Measurements from ENCODE around the gene ADAMTS5. TPM values are rescaled to one million over a fixed set of nuclear protein-coding genes. Genes with fewer than 3 reads are reported as not detected.

ADAMTS5 gene
- total RNA-seq, 2 experiments from 2014 or later: not detected

GRCh38 chr21:26949830-26950229 lies 17.1 kb downstream of the ADAMTS5 start:
- ChIA-PET CTCF (no interaction called here), POLR2A (no interaction called here)

DNA sequence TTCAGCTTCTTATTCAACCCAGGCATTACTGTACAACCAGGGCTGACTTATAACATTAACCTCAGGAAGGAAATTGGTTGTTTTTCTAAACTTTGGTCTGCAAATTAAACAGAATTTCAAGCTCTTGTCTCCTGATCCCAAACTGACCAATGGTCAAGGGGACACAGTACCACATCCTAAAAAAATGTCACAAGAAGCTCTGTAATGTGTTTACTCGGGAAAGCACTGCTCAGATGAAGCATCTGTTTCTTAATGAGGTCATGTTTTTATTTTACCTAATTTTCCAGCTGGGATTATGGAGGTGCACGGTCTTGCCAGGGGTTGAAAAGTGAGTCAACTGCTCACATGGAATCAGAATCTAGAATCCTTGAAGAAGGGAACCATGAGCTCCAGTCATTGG lies 18.7 kb downstream of the ADAMTS5 start:
- ChIA-PET POLR2A (no interaction called here), CTCF (no interaction called here)

- ChIA-PET CTCF (no interaction called here), POLR2A (no interaction called here)
Measured at GRCh38 chr21:26946744-26947446, 20.0 kb downstream of the ADAMTS5 start.

DNA sequence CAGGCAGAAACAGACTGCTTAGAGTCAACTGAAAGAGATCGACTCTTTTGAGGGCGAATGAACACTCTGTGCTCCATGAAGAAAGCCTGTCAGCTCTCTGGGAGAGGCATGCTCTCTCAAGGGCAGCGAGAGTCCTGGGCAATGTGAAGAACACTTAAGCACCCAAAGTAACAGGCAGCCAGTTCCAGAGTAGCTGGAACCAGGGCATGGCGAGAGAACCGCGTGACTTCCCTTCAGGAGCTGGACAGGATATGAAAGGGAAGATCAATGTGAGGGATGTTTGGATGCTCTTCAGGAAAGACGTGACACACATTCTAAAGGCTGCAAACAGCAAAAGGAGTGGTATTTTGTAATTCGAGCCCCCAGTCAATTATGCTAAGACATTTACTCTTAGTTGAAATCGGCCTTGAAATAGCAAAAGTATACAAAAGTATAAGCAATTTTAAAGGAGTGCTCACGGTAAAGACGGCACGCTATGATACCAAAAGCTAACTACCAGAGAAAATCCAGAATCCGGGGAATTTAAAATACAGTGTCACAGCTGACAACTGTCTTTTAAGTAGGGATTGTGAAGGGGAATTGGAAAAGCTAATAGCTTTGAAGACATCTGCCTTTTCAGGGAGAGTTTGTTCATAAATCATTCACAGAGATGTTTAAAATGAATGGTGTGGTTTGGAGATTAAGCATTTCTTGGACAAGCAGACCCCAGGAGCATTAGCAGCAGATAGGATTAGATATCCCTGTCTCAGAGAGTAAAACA lies 20.8 kb downstream of the ADAMTS5 start:
- ChIA-PET CTCF (no interaction called here), POLR2A (no interaction called here)

- CTCF ChIA-PET: no interaction called here
- POLR2A ChIA-PET: no interaction called here
Measured at GRCh38 chr21:26943921-26944320, 23.0 kb downstream of the ADAMTS5 start.

DNA sequence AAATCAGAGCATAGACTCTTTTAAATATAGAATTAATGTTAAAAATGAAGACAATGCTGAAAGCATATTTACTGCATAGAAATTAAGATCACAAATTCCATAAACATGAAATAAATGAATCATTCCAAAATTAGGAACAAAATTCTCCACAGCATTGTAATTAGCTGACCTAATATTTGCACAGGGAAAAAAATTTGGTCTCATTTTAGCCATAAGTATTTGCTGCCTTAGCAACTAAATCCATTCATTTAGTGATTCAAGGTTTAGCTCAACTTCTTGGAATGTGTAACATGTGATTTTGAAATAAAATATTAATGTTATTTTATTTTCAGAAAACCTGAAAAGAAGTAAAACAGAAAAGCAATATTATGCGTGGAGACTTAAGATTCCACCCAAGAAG lies 25.5 kb downstream of the ADAMTS5 start:
- ChIA-PET CTCF (no interaction called here), POLR2A (no interaction called here)

DNA sequence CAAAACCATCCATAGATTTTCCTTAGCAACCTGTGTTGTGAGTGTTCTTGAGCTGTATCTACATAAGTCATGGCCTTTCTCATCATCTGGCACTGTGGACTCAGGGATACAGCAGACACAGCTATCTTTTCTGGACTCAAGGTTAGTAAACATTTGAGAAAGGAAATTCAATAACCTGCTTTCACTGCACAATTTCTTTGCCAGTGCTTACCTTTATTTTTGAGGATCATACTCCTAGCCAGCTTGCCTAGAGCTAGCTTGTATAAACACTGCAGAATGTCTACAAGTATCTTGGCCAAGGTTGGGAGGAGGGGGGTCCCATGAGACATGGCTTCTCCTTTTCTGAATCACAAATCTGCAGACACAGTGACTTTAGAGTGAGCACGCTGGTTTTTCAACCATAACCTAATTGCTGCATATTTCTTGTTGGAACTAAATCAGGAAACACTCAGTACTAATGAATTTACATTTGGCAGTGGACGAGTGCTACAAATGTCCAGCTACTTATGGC lies 27.2 kb downstream of the ADAMTS5 start:
- ChIA-PET CTCF (no interaction called here), POLR2A (no interaction called here)

GRCh38 chr21:26936641-26937040 lies 30.2 kb downstream of the ADAMTS5 start:
- ChIA-PET POLR2A (no interaction called here), CTCF (no interaction called here)

GRCh38 chr21:26935977-26936376 lies 30.9 kb downstream of the ADAMTS5 start:
- POLR2A ChIA-PET: no interaction called here
- CTCF ChIA-PET: no interaction called here

GRCh38 chr21:26934383-26934782 lies 32.5 kb downstream of the ADAMTS5 start:
- POLR2A ChIA-PET: no interaction called here
- CTCF ChIA-PET: no interaction called here

DNA sequence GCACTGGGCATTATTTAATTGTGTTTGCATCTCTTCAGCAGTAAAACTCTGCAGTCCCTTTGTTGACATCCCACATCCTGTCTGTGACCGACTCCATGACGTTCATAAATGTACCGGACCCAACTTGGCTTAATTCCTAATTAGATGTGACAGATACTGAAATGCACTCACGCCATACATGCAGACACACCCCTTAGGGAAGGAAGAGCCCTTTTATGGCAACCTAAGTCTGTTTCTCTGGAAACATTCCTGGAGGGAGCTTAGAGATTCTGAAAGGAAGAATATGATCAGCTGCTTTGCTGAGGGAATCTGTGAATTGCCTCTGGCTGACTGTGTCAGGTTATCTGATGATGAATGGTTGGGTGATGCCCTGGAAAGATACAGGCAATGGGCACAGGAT lies 33.4 kb downstream of the ADAMTS5 start:
- ChIA-PET POLR2A (no interaction called here), CTCF (no interaction called here)

GRCh38 chr21:26925636-26926035 lies 41.3 kb downstream of the ADAMTS5 start:
- CTCF ChIA-PET: no interaction called here
- POLR2A ChIA-PET: no interaction called here

- POLR2A ChIA-PET: no interaction called here
- CTCF ChIA-PET: no interaction called here
Measured at GRCh38 chr21:26925122-26925521, 41.8 kb downstream of the ADAMTS5 start.

- CTCF ChIA-PET: no interaction called here
Measured at GRCh38 chr21:26923986-26924385, 42.9 kb downstream of the ADAMTS5 start.

GRCh38 chr21:26920055-26920454 lies 46.8 kb downstream of the ADAMTS5 start:
- CTCF ChIA-PET: no interaction called here
- POLR2A ChIA-PET: no interaction called here

More at GRCh38 chr21:26923986-26924385, 42.9 kb downstream of the ADAMTS5 start:
- POLR2A ChIA-PET: no interaction called here

- ChIA-PET POLR2A (no interaction called here), CTCF (no interaction called here)
Measured at GRCh38 chr21:26918323-26919079, 48.4 kb downstream of the ADAMTS5 start.

GRCh38 chr21:26916799-26917198 lies 50.1 kb downstream of the ADAMTS5 start:
- POLR2A ChIA-PET: no interaction called here
- CTCF ChIA-PET: no interaction called here

DNA sequence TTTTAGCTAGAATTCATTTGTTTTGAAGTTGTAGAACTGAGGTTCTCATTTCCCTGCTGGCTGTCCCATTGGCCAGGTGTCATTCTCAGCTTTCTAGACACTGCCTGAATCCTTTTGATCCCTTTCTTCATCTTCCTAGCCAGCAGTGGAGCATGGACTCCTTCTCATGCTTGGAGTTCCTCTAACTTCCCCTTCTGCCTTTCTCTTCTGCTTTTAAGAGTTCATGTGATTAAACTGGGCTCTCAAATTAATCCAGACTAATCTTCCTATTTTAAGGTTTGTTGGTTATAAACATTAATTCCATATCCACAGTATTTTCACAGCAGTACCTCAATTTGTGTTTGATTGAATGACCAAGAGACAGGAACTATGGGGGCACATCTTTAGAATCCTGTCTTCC lies 52.3 kb downstream of the ADAMTS5 start:
- CTCF ChIA-PET: no interaction called here
- POLR2A ChIA-PET: no interaction called here

DNA sequence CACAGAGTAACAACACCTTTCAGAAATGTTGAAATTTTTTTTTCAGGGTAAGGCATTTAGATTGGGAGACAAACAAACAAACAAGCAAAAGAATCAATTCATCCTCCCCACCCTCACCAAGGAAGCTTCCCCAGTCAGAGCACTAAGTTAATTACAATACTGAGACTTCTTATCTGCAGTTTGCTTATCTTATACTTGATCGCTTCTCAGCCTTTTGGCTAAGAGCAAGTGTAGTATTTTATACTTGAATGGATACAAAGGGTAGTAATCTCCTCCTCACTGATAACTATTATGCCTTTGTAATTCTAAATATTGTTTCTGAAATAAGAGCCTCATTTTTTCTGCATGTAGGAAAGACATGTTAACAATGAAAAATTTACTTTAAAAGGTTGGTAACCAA lies 54.4 kb downstream of the ADAMTS5 start:
- POLR2A ChIA-PET: no interaction called here

DNA sequence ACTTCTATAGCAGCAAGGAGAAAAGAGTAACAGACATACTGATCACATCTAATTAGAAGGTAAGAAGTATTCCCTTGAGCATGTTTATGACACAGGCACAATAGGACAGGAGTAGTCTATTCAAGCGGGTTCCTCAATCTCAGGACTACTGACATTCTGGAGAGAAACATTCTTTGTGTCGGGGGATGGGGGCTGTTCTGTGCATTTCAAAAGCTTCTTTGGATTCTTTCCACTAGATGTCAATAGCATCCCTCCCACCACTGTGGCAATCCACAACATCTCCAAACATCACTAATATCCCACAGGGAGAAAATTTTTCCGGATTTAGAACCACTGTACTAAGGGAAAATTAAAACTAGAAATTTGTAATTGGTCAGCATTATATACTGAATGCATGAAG lies 56.9 kb downstream of the ADAMTS5 start:
- ChIA-PET CTCF (no interaction called here), POLR2A (no interaction called here)

More for the DNA sequence above, 54.4 kb downstream of the ADAMTS5 start:
- CTCF ChIA-PET: no interaction called here

DNA sequence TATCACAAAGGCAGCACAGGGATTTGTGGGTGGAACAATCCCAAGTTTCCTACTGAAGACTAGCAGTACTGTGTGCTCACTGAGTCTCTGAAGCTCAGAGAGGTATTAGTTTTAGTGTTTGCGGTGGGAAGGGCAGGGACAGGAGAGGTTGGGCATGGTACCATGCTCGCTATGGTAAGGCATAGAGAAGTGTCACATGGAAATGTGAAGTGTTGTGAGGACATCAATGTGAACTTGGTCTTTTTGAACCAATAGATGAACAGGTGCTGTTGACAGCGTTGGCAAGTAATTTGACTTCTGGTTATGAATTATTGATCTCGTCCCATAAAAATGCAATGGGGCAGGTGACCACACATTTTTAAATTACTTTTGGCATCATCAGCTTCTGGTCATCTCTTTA lies 65.9 kb downstream of the ADAMTS5 start:
- POLR2A ChIA-PET: no interaction called here
- CTCF ChIA-PET: no interaction called here

Measured in activated CD8-positive, alpha-beta memory T cell treated with anti-CD3 and anti-CD28 coated beads for 36 hours (primary cell).